ENCODE measurements around the gene LBHD2.
"Not testable (repeated sequence)": the region's sequence is repeated elsewhere in the genome, so short reads cannot be mapped to it uniquely, and the experiment has no call there.

Gene LBHD2

GRCh38 chr14:103104654-103105452 is 20.8 kb downstream of the LBHD2 start:
- DNase-seq (ENCODE audit: low read depth): no peak

GRCh38 chr14:103105580-103106150 is 21.7 kb downstream of the LBHD2 start:
- no peak for DNase-seq (ENCODE audit: low read depth)

DNA sequence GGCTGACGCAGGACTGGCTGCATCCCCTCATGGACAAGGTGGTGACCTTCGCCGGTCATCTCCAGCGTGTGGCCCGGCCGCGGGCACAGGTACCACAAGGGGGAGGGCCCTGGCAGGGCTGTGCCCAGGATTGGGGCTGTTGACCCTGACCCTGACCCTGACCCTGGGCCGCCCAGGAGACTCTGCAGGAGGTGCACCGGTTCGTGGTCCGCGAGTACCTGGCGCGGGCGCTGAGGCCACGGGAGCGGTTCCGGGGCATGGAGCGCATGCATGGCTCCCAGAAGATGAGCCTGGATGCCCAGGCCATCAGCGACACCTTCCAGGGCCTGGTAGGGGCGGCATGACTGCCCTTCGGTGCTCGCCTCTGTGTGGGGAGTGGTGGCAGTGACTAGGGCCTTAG is 23.4 kb downstream of the LBHD2 start:
- DNase-seq (ENCODE audit: low read depth): no peak

DNA sequence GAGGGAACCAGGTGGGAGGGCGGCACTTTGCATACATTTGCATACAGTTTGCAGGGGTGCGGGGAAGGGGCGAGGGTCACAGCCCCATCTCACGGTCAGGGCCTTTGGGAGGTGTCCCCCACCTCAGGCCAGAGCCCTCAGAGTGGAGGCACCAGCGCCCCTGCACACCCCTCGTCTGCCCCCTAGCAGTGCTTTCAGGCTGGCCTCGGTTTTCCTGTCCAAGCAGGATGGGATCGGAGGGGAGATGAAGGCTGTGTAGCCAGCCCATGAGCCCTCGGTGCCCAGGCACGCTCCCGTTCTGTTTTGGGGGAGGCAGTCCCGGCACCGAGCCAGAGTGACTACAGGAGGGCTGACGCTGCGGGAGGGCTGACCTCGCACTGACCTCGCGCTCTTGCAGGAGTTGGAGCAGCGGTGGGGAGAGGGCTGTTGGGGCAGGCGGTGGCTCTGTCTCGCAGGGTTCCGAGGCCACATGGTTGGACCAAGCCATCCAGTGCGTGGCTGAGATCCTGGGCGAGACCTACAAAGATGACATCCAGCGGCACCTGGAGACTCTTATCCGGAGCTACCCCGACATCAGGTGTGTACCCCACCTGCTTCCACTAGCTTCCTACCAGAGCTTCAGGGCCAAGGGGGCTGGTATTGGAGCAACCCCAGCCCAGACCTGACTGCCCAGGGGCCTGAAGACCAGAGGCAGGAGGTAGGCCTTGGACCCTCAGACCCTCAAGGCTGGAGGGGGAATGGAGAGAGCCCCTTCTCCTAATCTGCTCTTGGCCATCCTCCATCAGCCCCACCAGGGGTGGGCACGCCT is 24.1 kb downstream of the LBHD2 start:
- DNase-seq (ENCODE audit: low read depth): no peak

- no peak for DNase-seq (ENCODE audit: low read depth)
These were observed 24.8 kb downstream of the LBHD2 start for GRCh38 chr14:103108749-103109207.

- DNase-seq (ENCODE audit: low read depth): no peak
These were observed 25.8 kb downstream of the LBHD2 start for GRCh38 chr14:103109535-103110441.

- DNase-seq (ENCODE audit: low read depth): no peak
These were observed 26.7 kb downstream of the LBHD2 start for GRCh38 chr14:103110681-103111231.

- no peak for DNase-seq (ENCODE audit: low read depth)
These were observed 27.3 kb downstream of the LBHD2 start for GRCh38 chr14:103111232-103111868.

- DNase-seq (ENCODE audit: low read depth): no peak
These were observed 28.6 kb downstream of the LBHD2 start for GRCh38 chr14:103112400-103113243.

- no peak for DNase-seq (ENCODE audit: low read depth)
These were observed 29.3 kb downstream of the LBHD2 start for GRCh38 chr14:103113303-103113702.

- no peak for DNase-seq (ENCODE audit: low read depth)
These were observed 29.8 kb downstream of the LBHD2 start for GRCh38 chr14:103113774-103114173.

DNA sequence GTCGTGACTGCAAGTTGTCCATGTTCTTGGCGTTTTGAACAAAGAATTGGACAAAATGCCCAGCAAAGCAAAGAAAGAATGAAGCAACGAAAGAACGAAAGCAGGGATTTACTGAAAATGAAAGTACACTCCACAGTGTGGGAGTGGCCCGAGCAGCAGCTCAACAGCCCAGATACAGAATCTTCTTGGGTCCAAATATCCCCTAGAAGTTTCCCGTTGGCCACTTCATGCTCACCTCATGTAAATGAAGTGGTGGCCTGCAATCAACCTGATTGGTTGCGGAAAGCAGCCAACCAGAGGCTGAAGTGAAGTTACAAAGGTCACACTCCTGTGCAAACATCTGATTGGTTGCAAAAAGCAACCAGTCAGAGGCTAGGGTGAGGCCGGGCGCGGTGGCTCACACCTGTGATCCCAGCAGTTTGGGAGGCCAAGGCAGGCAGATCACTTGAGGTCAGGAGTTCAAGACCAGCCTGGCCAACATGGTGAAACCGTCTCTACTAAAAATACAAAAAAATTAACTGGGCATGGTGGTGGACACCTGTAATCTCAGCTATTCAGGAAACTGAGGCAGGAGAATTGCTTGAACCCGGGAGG is 31.2 kb downstream of the LBHD2 start:
- not testable (repeated sequence) for DNase-seq (ENCODE audit: low read depth)

DNA sequence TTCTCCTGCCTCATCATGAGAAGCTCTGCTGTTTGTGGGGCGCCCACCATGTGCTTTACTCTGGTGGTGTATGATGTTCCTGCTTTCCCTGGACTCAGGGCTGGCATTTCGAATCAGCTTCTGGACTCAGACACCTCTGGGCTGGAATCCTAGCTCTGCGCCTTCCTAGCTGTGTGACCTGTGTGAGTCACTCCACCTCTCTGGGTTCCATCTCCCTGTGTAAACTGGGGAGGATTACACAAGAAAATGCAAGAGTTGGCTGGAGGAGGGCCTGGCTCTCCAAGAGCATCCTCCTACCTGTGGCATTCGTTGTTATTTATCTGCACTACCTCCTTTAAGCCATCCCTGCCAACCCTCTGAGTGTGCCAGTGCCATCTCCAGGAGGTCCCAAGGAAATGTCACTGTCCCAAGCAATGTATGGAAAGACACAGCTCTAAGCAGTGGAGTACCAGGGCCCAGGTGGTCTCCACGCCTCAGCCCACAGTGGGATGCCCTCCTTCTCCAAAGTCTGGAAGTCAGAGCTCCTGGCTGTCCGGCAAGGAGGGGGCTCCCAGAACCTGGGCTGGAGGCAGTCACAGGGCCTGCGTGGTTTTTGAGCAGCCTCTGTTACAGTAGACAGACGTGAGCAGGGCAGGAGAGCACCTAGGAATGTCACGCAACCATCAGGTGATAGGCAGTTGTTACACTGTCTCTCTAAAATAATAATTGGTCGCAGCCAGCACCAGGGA is 32.0 kb downstream of the LBHD2 start:
- DNase-seq (ENCODE audit: low read depth): no peak

- DNase-seq (ENCODE audit: low read depth): no peak
These were observed 32.6 kb downstream of the LBHD2 start for GRCh38 chr14:103116636-103117035.

DNA sequence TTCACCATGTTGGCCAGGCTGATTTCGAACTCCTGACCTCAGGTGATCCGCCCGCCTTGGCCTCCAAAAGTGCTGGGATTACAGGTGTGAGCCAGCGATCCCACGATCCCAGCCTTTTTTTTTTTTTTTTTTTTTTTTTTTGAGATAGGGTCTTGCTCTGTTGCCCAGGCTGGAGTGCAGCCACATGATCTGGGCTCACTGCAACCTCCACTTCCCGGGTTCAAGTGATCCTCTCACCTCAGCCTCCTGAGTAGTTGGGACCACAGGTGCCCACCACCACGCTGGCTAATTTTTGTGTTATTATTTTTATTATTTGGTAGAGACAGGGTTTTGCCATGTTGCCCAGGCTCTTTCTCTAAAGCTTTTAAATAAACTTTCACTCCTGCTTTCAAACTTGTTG is 33.5 kb downstream of the LBHD2 start:
- DNase-seq (ENCODE audit: low read depth): not testable (repeated sequence)

- peak; percentile 15 for DNase-seq (ENCODE audit: low read depth)
These were observed 34.1 kb downstream of the LBHD2 start for GRCh38 chr14:103118018-103118662.

GRCh38 chr14:103118663-103119404 is 34.8 kb downstream of the LBHD2 start:
- DNase-seq (ENCODE audit: low read depth): no peak

- not testable (repeated sequence) for DNase-seq (ENCODE audit: low read depth)
These were observed 35.5 kb downstream of the LBHD2 start for GRCh38 chr14:103119527-103119926.

All from fibroblast of gingiva (primary cell).